ENCODE measurements around the gene DMRTB1. TPM values are rescaled to one million over a fixed set of nuclear protein-coding genes. Genes with fewer than 3 reads are reported as not detected.

The DMRTB1 gene
- total and polyA plus RNA-seq, 10 donors, result not detected

DNA sequence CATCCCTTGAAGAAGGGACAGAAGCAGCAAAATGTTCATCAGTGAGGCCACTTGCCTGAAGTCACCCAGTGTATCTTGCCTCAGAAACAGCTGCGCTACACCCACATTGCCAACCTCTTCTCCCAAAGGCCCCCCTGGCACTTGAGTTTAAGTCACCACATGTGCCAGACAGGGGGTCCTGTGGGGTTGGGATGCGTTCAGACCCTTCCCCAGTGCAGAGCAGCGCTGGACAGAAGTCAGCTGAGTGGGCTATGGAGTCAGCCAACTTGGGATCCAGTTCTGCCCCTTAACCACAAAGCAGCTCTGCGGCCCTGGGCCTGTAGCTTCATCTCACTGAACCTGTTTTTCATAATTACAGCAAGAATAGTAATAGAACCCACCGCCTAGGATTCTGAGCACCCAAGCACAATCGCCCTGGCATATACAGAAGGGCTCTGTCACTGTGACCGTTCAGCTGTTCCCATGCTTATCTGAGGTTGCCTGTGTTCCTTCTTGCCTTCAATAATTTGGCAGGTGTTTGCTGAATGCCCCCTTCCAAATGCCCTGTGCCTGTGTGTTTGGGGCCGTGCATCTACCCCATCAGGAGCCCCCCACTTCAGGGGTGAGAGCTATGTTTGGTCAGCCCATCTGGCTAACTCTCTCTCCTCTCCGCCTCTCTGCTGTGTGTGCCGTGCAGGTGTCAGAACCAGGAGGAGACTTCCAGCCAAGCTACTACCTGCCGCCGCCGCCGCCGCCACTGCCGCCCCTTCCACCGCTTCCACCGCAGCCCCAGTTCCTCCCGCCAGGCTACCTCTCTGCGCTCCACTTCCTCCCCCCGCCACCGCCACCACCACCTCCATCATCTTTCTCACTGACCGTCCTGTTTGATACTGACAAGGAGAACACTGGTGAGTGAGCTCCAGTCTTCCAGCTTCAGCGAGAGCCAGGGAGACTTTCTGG, 5.0 kb downstream of the DMRTB1 start:
- DNase-seq, result no peak
- Histone ChIP-seq H3K4me3 (no peak overlapping the region), H3K27me3 (replicated peaks in 1 of 7) (no peaks in the 10 kb centered on the region), H3K9me3 (no peaks in the 10 kb centered on the region), H3K36me3 (no peaks in the 10 kb centered on the region), H3K27ac (no peak overlapping the region), H3K4me1 (no peaks in the 10 kb centered on the region)
- WGBS, 5 donors, result 87 to 91% (median 90%) methylated on average over 24 of the region's 24 CpGs
- TF ChIP-seq POLR2A (IDR thresholded peaks at IDR 0.05) (no peak), POLR2AphosphoS5 (IDR thresholded peaks at IDR 0.05) (no peak)
- TF ChIP-seq, protein P1, sequence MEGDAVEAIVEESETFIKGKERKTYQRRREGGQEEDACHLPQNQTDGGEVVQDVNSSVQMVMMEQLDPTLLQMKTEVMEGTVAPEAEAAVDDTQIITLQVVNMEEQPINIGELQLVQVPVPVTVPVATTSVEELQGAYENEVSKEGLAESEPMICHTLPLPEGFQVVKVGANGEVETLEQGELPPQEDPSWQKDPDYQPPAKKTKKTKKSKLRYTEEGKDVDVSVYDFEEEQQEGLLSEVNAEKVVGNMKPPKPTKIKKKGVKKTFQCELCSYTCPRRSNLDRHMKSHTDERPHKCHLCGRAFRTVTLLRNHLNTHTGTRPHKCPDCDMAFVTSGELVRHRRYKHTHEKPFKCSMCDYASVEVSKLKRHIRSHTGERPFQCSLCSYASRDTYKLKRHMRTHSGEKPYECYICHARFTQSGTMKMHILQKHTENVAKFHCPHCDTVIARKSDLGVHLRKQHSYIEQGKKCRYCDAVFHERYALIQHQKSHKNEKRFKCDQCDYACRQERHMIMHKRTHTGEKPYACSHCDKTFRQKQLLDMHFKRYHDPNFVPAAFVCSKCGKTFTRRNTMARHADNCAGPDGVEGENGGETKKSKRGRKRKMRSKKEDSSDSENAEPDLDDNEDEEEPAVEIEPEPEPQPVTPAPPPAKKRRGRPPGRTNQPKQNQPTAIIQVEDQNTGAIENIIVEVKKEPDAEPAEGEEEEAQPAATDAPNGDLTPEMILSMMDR (IDR thresholded peaks at IDR 0.05 in 8 of 11, conservative IDR thresholded peaks at IDR 0.05 in 3 of 11), result no peak
- intact Hi-C loops (cut with DNase I; ENCODE audit: low total_unique reads), result no loop called here

DNA sequence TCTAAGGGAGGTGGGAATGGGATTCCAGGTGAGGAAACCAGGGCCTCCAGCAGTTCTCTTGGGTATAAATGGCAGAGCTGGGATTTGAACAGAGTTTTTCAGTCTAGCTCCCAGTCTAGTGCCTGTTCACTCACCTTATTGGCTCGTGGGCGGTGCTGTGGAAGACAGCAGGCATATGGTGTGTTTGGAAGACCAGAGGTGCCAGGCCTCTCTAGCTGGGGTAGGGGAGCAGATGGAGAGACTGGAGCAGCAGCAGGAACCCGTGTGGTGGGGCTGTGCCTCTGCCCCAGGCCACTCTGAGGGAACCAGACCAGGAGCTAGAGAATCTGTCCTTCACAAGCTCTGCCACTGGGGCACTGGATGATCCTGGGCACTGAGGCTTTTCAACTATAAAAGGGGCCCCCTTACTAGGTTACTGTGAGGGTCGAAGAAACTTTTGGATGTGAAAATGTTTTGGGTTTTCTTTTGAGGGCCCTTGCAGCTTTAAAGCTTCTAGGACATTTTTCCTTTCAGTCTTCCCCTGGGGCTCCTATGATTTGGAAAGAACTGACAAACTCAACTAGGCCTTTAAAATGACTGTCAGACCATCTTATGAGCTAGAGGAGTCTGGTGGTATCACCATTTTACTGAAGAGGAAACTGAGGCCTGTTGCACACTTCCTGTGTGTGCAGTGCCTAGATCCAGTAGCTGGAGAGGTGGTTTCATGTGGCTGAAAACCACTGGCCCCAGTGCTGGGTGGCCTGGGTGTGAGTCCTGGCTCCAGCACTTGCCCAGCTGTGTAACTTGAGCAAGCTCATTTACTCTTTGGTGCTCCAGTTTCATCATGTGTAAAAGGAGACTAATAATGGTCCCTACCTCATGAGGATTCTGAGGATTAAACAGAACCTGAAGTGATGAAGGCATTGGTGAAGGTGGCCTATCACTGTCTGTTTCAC, 6.1 kb downstream of the DMRTB1 start:
- TF ChIP-seq POLR2AphosphoS5 (IDR thresholded peaks at IDR 0.05), result no peak
- TF ChIP-seq, protein P1 (IDR thresholded peaks at IDR 0.05 in 8 of 11, conservative IDR thresholded peaks at IDR 0.05 in 3 of 11), result no peak
- TF ChIP-seq POLR2A (IDR thresholded peaks at IDR 0.05), result no peak
- H3K4me1 ChIP-seq, result peaks cover 0 to 5% (median 0%) of the 10 kb centered on the region in 6 donors
- intact Hi-C loops (cut with DNase I; ENCODE audit: low total_unique reads), result no loop called here
- no peaks in the 10 kb centered on the region for H3K27me3 ChIP-seq (replicated peaks in 1 of 7)
- no peak overlapping the region for H3K27ac ChIP-seq
- H3K36me3 ChIP-seq, result no peaks in the 10 kb centered on the region
- no peaks in the 10 kb centered on the region for H3K9me3 ChIP-seq
- no peak for DNase-seq
- 57 to 83% (median 67%) methylated on average over 4 of the region's 4 CpGs for WGBS, 5 donors
- no peak overlapping the region for H3K4me3 ChIP-seq

DNA sequence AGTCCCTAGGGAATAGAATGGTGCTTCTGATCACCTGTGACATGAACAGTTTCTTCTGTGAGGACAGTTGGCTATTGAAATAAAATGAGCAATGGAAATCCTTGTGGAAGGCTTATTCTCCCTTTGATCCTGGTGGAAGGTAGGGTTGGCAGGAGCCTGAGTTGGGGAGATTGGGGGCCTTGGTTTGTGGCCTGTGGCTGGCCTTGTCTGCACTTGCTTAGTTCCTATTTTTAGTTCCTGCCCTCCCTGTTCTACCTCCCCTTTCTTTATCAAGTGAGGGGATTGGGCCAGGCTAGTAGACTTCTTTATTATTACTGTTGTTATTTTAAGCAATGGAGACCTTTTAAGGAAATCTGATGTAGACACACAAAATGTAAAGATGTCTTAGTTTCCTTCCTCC, 8.2 kb downstream of the DMRTB1 start:
- Histone ChIP-seq H3K36me3 (no peaks in the 10 kb centered on the region), H3K9me3 (no peaks in the 10 kb centered on the region), H3K4me1 (peaks cover 0 to 9% (median 0%) of the 10 kb centered on the region in 6 donors), H3K27me3 (replicated peaks in 1 of 7) (no peaks in the 10 kb centered on the region), H3K27ac (no peak overlapping the region), H3K4me3 (no peak overlapping the region)
- no peak for DNase-seq
- TF ChIP-seq, protein P1 (IDR thresholded peaks at IDR 0.05 in 8 of 11, conservative IDR thresholded peaks at IDR 0.05 in 3 of 11), result no peak
- no peak for TF ChIP-seq POLR2AphosphoS5 (IDR thresholded peaks at IDR 0.05)
- no peak for TF ChIP-seq POLR2A (IDR thresholded peaks at IDR 0.05)
- intact Hi-C loops (cut with DNase I; ENCODE audit: low total_unique reads), result no loop called here
